ENCODE measurements around the gene ROR1.

The ROR1 gene

DNA sequence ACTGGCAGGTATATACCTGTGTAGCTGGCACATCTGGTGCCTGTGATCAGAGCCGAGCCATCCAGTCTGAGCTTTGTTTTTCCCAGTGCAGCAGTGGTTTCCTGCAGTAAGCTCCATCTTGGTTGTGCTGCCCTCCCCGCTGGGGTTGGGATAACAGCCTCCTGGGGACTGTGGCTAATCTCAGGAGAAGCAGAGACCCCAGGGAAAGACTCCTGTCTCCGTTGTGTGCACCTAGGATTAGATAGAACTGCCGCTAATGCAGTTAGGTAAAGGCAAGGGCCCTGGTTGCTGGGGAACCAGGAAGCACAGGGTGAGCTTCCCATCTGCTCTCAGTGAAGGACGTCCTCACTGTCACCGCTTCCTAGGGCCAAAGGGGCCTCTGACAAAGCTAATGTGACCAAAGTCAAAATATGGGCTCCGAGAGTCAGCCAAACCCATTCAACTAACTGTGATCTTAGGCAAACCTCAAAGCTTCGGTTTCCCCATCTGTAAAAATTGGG lies 20.0 kb downstream of the ROR1 start:
- H3K27me3 ChIP-seq (ENCODE audit: control insufficient read depth in 1 of 2, insufficient read depth in 2 of 2, low read length in 2 of 2): no peaks in the 10 kb centered on the region
- no peak overlapping the region for H3K4me3 ChIP-seq (ENCODE audit: low read length in 2 of 2)
- H3K9ac ChIP-seq (ENCODE audit: low read length in 2 of 2): no peak overlapping the region
- H3K27ac ChIP-seq (ENCODE audit: low read length): no peak overlapping the region
- peaks cover 31% of the 10 kb centered on the region for H3K4me1 ChIP-seq (ENCODE audit: control insufficient read depth, insufficient read depth, low read length)
- H3K9me3 ChIP-seq (ENCODE audit: control insufficient read depth in 2 of 2, low read length in 2 of 2): no peaks in the 10 kb centered on the region
- H3K36me3 ChIP-seq (ENCODE audit: control insufficient read depth in 2 of 2, insufficient read depth in 2 of 2, low read length in 2 of 2): no peaks in the 10 kb centered on the region

DNA sequence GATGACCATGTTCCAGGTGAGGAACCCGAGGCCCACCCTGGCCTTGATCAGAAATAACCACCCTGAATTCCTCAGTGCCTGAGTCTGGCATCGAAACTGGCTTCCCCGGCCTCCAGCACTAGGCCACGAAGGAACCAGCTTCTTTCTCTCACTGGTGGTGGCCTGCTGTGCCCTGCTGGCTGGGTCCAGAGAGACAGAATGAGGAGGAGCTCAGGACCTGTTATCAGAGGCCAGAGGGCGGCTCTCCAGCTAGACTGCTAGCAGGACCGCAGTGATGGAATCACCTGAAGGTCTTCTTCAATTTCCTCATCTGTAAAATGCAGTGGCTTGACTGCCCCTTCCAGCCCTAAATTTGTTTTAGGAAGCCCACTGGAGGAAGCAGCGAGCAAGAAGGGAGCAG lies 20.5 kb downstream of the ROR1 start:
- H3K27me3 ChIP-seq (ENCODE audit: control insufficient read depth in 1 of 2, insufficient read depth in 2 of 2, low read length in 2 of 2): no peaks in the 10 kb centered on the region
- H3K36me3 ChIP-seq (ENCODE audit: control insufficient read depth in 2 of 2, insufficient read depth in 2 of 2, low read length in 2 of 2): no peaks in the 10 kb centered on the region
- no peak overlapping the region for H3K9ac ChIP-seq (ENCODE audit: low read length in 2 of 2)
- no peak overlapping the region for H3K27ac ChIP-seq (ENCODE audit: low read length)
- no peak overlapping the region for H3K4me3 ChIP-seq (ENCODE audit: low read length in 2 of 2)
- no peaks in the 10 kb centered on the region for H3K9me3 ChIP-seq (ENCODE audit: control insufficient read depth in 2 of 2, low read length in 2 of 2)
- H3K4me1 ChIP-seq (ENCODE audit: control insufficient read depth, insufficient read depth, low read length): peaks cover 28% of the 10 kb centered on the region

DNA sequence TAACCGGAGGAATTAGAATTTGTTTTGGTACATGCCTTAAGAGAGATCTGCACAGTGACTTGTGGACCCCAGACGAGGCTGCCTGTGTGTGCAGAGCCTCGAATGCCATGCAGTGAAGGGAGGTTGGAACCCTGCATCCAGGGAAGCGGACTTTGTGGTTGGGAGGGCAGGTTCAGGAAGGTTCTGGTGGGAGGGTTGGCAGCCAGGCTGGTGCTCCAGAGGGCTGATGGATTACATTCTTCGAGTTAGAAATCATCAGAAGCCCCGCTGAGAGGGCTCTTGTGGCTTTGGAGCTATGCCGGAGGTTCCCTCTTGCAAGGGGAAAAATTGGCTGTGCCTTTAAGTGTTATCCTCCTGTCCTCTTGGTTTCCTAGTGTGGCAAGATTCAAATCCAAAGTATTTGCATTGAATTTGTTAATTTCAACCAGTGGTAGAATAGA lies 21.1 kb downstream of the ROR1 start:
- Histone ChIP-seq H3K4me3 (ENCODE audit: low read length in 2 of 2) (no peak overlapping the region), H3K27me3 (ENCODE audit: control insufficient read depth in 1 of 2, insufficient read depth in 2 of 2, low read length in 2 of 2) (no peaks in the 10 kb centered on the region), H3K4me1 (ENCODE audit: control insufficient read depth, insufficient read depth, low read length) (peaks cover 29% of the 10 kb centered on the region), H3K9me3 (ENCODE audit: control insufficient read depth in 2 of 2, low read length in 2 of 2) (no peaks in the 10 kb centered on the region), H3K36me3 (ENCODE audit: control insufficient read depth in 2 of 2, insufficient read depth in 2 of 2, low read length in 2 of 2) (no peaks in the 10 kb centered on the region), H3K9ac (ENCODE audit: low read length in 2 of 2) (no peak overlapping the region), H3K27ac (ENCODE audit: low read length) (no peak overlapping the region)

DNA sequence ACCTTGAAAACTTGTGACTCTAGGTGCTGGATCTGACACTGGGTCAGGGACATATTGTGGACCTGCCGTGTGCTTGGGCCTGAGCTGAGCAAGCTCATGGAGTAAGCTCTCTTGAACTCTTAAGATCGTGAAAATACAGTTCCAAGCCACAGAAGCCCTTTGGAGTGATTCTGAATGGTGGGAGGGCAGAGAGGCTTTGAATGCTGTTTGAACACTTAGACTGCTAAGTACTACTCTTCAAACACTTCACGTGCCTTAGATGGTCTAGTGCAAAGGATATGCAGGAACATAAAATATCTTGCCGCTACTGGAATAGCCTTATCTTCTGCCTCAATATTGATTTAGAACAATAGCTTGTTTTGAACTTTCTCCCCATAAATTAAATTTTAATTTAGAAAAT lies 21.6 kb downstream of the ROR1 start:
- no peak overlapping the region for H3K9ac ChIP-seq (ENCODE audit: low read length in 2 of 2)
- H3K4me1 ChIP-seq (ENCODE audit: control insufficient read depth, insufficient read depth, low read length): peaks cover 34% of the 10 kb centered on the region

DNA sequence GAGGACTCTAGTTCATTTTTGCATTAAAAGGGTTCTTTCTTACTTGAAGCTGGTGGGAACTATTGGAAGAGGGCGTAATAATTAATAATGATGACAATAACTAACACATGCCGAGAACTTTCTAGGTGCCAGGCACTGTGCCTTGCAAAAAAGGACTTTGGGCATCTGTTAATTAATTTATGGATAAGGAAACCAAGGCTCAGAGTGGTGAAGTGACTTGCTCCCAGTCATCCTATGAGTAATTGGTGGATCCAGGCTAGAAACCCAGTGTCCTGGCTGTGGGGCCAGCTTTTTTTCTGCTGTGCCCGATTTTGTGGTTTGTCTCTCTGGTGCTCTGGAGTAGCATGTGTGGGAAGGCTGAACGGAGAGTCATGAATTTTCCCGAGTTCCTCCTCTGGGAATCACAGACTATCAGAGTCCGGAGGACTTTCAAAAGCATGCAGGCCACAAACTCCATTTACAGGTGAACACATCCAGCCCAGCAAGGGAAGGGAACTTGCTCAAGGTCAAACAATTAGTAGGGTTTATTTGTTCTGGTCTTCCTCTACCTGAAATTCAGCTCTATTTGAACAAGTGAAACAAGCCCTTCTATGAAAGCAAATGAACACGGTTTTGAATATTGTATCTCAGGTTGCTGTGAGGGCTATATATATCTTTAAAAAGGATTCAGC lies 23.4 kb downstream of the ROR1 start:
- Histone ChIP-seq H3K4me3 (ENCODE audit: low read length in 2 of 2) (no peak overlapping the region), H3K4me1 (ENCODE audit: control insufficient read depth, insufficient read depth, low read length) (peaks cover 27% of the 10 kb centered on the region), H3K9ac (ENCODE audit: low read length in 2 of 2) (no peak overlapping the region), H3K36me3 (ENCODE audit: control insufficient read depth in 2 of 2, insufficient read depth in 2 of 2, low read length in 2 of 2) (no peaks in the 10 kb centered on the region), H3K27ac (ENCODE audit: low read length) (no peak overlapping the region), H3K27me3 (ENCODE audit: control insufficient read depth in 1 of 2, insufficient read depth in 2 of 2, low read length in 2 of 2) (no peaks in the 10 kb centered on the region), H3K9me3 (ENCODE audit: control insufficient read depth in 2 of 2, low read length in 2 of 2) (no peaks in the 10 kb centered on the region)

More for the DNA sequence above, 21.6 kb downstream of the ROR1 start:
- no peak overlapping the region for H3K27ac ChIP-seq (ENCODE audit: low read length)
- H3K27me3 ChIP-seq (ENCODE audit: control insufficient read depth in 1 of 2, insufficient read depth in 2 of 2, low read length in 2 of 2): no peaks in the 10 kb centered on the region
- no peaks in the 10 kb centered on the region for H3K9me3 ChIP-seq (ENCODE audit: control insufficient read depth in 2 of 2, low read length in 2 of 2)
- H3K4me3 ChIP-seq (ENCODE audit: low read length in 2 of 2): no peak overlapping the region
- H3K36me3 ChIP-seq (ENCODE audit: control insufficient read depth in 2 of 2, insufficient read depth in 2 of 2, low read length in 2 of 2): no peaks in the 10 kb centered on the region

DNA sequence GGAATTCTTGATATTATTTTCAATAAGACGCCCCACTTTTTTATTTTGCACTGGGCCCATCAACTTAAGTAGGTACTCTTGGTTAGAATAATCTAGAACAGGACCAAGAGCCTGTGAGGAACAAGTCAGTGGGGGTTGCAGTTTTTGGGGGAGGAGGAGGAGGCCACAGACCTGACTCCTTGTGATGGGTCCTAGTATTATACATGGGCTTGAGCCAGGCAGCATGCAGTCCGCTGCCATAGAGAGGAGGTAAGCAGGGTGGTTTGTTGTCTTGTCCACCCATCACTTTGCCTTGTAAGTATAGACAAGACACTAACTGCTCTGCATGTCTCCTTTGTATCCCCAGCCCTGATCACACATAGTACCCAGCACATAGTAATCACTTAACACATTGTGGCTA lies 24.5 kb downstream of the ROR1 start:
- Histone ChIP-seq H3K9ac (ENCODE audit: low read length in 2 of 2) (no peak overlapping the region), H3K9me3 (ENCODE audit: control insufficient read depth in 2 of 2, low read length in 2 of 2) (no peaks in the 10 kb centered on the region), H3K27ac (ENCODE audit: low read length) (no peak overlapping the region), H3K4me1 (ENCODE audit: control insufficient read depth, insufficient read depth, low read length) (peaks cover 23% of the 10 kb centered on the region), H3K36me3 (ENCODE audit: control insufficient read depth in 2 of 2, insufficient read depth in 2 of 2, low read length in 2 of 2) (no peaks in the 10 kb centered on the region), H3K4me3 (ENCODE audit: low read length in 2 of 2) (no peak overlapping the region), H3K27me3 (ENCODE audit: control insufficient read depth in 1 of 2, insufficient read depth in 2 of 2, low read length in 2 of 2) (no peaks in the 10 kb centered on the region)

DNA sequence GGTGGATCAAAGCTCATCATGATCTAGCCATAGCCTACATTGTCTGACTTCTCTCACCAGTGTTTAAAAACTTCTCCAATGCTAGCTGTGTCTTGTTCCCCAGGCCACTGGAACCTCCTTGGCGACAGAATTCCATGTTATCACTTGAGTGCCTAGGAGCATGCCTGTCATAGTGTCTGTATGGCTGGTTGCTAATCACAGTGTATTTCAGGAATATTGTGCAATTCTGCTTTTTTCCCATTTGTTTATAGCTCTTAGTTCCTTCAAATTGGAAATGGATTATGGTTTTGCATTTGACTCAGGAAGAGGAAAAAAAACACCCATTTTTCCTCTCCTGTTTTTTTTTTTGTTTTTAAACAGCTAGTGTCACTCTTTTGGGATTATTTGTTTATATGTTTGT lies 25.5 kb downstream of the ROR1 start:
- Histone ChIP-seq H3K27me3 (ENCODE audit: control insufficient read depth in 1 of 2, insufficient read depth in 2 of 2, low read length in 2 of 2) (no peaks in the 10 kb centered on the region), H3K9ac (ENCODE audit: low read length in 2 of 2) (no peak overlapping the region), H3K4me1 (ENCODE audit: control insufficient read depth, insufficient read depth, low read length) (peaks cover 26% of the 10 kb centered on the region), H3K4me3 (ENCODE audit: low read length in 2 of 2) (no peak overlapping the region), H3K36me3 (ENCODE audit: control insufficient read depth in 2 of 2, insufficient read depth in 2 of 2, low read length in 2 of 2) (no peaks in the 10 kb centered on the region), H3K27ac (ENCODE audit: low read length) (no peak overlapping the region), H3K9me3 (ENCODE audit: control insufficient read depth in 2 of 2, low read length in 2 of 2) (no peaks in the 10 kb centered on the region)

DNA sequence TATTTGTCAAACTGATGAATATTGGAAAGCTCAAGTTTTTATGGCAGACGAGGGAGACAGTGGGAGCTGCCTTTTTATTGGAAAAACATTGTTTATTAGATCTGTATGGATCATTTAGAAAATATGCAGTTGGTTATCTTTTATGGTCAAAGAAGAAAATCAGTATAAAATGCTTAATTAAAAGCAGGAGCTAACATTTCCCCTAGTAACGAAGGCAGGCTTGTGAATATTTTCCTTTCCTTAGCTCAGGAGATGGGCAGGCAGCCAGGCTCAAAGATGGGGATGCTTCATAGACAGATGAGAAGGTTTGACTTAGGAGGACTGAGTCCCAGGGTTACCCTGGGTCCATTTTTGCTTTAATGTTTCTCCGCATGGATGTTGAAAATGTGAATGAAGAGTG lies 26.0 kb downstream of the ROR1 start:
- Histone ChIP-seq H3K4me1 (ENCODE audit: control insufficient read depth, insufficient read depth, low read length) (peaks cover 24% of the 10 kb centered on the region), H3K9me3 (ENCODE audit: control insufficient read depth in 2 of 2, low read length in 2 of 2) (no peaks in the 10 kb centered on the region), H3K9ac (ENCODE audit: low read length in 2 of 2) (no peak overlapping the region), H3K27me3 (ENCODE audit: control insufficient read depth in 1 of 2, insufficient read depth in 2 of 2, low read length in 2 of 2) (no peaks in the 10 kb centered on the region), H3K36me3 (ENCODE audit: control insufficient read depth in 2 of 2, insufficient read depth in 2 of 2, low read length in 2 of 2) (no peaks in the 10 kb centered on the region), H3K27ac (ENCODE audit: low read length) (no peak overlapping the region), H3K4me3 (ENCODE audit: low read length in 2 of 2) (no peak overlapping the region)

DNA sequence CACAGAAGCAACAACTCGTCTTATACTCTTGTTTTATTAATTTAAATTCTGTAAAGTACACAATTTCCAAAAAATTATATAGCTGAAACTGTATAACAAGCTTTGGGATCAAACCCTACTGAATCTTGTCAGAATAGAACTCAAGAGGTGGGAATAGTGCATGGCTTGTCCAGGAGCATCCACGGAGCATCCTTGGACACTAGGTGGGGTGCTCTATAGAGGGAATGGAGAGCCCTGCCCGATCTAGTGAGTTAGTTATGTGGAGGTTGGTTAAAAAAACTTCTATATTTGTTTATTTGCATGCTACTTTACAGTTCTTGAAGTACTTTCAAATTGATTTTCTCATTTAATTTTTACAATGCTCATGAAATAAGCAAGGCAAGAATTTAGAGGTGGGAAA lies 28.3 kb downstream of the ROR1 start:
- Histone ChIP-seq H3K9me3 (ENCODE audit: control insufficient read depth in 2 of 2, low read length in 2 of 2) (no peaks in the 10 kb centered on the region), H3K27ac (ENCODE audit: low read length) (no peak overlapping the region), H3K36me3 (ENCODE audit: control insufficient read depth in 2 of 2, insufficient read depth in 2 of 2, low read length in 2 of 2) (no peaks in the 10 kb centered on the region), H3K9ac (ENCODE audit: low read length in 2 of 2) (no peak overlapping the region), H3K27me3 (ENCODE audit: control insufficient read depth in 1 of 2, insufficient read depth in 2 of 2, low read length in 2 of 2) (no peaks in the 10 kb centered on the region), H3K4me1 (ENCODE audit: control insufficient read depth, insufficient read depth, low read length) (peaks cover 9% of the 10 kb centered on the region), H3K4me3 (ENCODE audit: low read length in 2 of 2) (no peak overlapping the region)

DNA sequence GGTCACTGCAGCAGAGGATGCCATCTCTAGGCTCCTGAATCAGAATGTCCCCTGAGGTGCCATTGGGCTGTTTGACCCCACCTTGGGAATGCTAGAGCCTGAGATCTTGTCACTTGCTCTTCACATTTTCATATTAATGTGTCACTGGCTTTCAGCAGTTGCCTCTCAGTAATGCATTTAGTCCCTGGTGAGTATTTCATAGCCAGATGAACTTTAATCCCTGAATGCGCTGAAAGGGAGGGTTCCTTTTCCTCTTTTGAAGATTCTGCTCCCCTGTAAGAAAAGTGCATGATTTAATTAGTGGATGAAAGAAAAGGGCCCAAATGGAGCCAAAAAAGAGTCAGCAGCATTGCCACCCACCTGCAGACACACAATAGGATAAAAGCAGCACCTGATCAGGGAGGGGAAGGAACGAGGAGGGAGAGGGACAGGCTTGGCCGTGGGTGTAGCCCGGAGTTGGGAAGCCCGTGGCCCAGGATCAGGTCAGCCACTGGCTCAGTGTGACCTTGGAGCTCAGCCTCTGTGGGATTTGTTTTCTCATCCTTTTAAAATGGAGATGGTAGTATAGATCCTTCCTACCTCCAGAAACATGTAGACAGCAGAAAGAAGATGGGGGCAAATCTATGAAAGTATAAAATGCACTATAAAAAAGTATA lies 31.1 kb downstream of the ROR1 start:
- peaks cover 3 to 4% of the 10 kb centered on the region in 2 donors for H3K9me3 ChIP-seq (ENCODE audit: control insufficient read depth in 2 of 2, low read length in 2 of 2)
- H3K4me1 ChIP-seq (ENCODE audit: control insufficient read depth, insufficient read depth, low read length): peaks cover 7% of the 10 kb centered on the region
- H3K9ac ChIP-seq (ENCODE audit: low read length in 2 of 2): no peak overlapping the region
- no peaks in the 10 kb centered on the region for H3K36me3 ChIP-seq (ENCODE audit: control insufficient read depth in 2 of 2, insufficient read depth in 2 of 2, low read length in 2 of 2)
- no peaks in the 10 kb centered on the region for H3K27me3 ChIP-seq (ENCODE audit: control insufficient read depth in 1 of 2, insufficient read depth in 2 of 2, low read length in 2 of 2)
- H3K27ac ChIP-seq (ENCODE audit: low read length): no peak overlapping the region
- H3K4me3 ChIP-seq (ENCODE audit: low read length in 2 of 2): no peak overlapping the region

DNA sequence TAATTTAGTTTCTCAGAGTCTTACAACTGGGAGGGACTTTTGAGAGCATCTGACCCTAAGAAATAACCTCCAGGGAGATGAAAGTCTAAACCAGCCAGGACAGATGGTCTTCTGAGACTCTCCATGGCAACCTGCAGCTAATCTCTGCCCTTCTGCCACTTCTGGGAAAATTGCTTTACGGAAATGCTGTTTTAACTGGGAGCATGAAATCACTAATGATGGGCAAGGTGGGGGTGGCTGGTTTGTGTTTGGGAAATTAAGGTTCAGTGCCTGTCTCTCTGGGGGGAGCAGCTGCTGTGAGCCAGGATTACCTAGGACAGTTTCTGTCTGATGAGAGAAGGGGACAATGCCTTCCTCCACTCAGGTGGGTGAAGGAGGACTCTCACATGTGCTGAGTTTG lies 33.2 kb downstream of the ROR1 start:
- H3K4me3 ChIP-seq (ENCODE audit: low read length in 2 of 2): no peak overlapping the region
- no peak overlapping the region for H3K9ac ChIP-seq (ENCODE audit: low read length in 2 of 2)
- peaks cover 16% of the 10 kb centered on the region for H3K4me1 ChIP-seq (ENCODE audit: control insufficient read depth, insufficient read depth, low read length)
- no peak overlapping the region for H3K27ac ChIP-seq (ENCODE audit: low read length)
- H3K9me3 ChIP-seq (ENCODE audit: control insufficient read depth in 2 of 2, low read length in 2 of 2): peaks cover 3 to 4% of the 10 kb centered on the region in 2 donors
- H3K27me3 ChIP-seq (ENCODE audit: control insufficient read depth in 1 of 2, insufficient read depth in 2 of 2, low read length in 2 of 2): no peaks in the 10 kb centered on the region
- no peaks in the 10 kb centered on the region for H3K36me3 ChIP-seq (ENCODE audit: control insufficient read depth in 2 of 2, insufficient read depth in 2 of 2, low read length in 2 of 2)

Data from stomach smooth muscle (tissue), 2 donors.